Stomach (tissue), 9 donors: ENCODE data around the gene C11orf86. TPM values are rescaled to one million over a fixed set of nuclear protein-coding genes. Genes with fewer than 3 reads are reported as not detected.

ENCODE experiments used
- DNase-seq, 2 donors: peaks; one replicate each; pipeline versions ENCODE4 v3.0.0 to v3.0.0-alpha.2; 2013 to 2019
- H3K27ac ChIP-seq, 5 donors: fragments of 200-600 bp in 4 of 5; sonication (generic) in 4 of 5; one replicate each; pipeline ENCODE4 v1.5.1; 2013 to 2019; ENCODE audit warnings: mild to moderate bottlenecking in 1 of 5, moderate library complexity in 1 of 5
- H3K27me3 ChIP-seq, 3 donors: fragments of 200-600 bp; sonication (generic); one replicate each; pipeline ENCODE4 v1.5.1; 2017 to 2019; ENCODE audit warnings: mixed run types in 1 of 3
- H3K36me3 ChIP-seq, 4 donors: fragments of 200-600 bp; sonication (generic); 1 replicate in 3 of 4; 2 replicates in 1 of 4; pipeline ENCODE4 v1.5.1; 2016 to 2019
- H3K4me1 ChIP-seq, 4 donors: fragments of 200-600 bp; sonication (generic); one replicate each; pipeline ENCODE4 v1.5.1; 2016 to 2019
- H3K4me3 ChIP-seq, 4 donors: fragments of 200-600 bp; sonication (generic) in 3 of 4; one replicate each; pipeline ENCODE4 v1.5.1; 2016 to 2019; ENCODE audit warnings: mild to moderate bottlenecking in 1 of 4
- H3K9me3 ChIP-seq, 4 donors: fragments of 200-600 bp; sonication (generic); one replicate each; pipeline ENCODE4 v1.5.1; 2016 to 2019
- CTCF ChIP-seq, 7 experiments: fragments of 450-650 bp in 4 of 7; fragments of 200-600 bp in 3 of 7; sonication (generic) in 3 of 7; IDR thresholded peaks; one replicate each; pipeline ENCODE4 v1.5.1; 2016 to 2019; ENCODE audit warnings: antibody characterized with exemption in 7 of 7, control low read depth in 2 of 7, mild to moderate bottlenecking in 1 of 7
- EP300 ChIP-seq: sonication (generic); formaldehyde crosslinking; IDR thresholded peaks from one replicate; pipeline ENCODE4 v1.6.1; 2017; ENCODE audit warnings: antibody characterized with exemption
- POLR2A ChIP-seq, 4 donors: fragments of 450-650 bp; IDR thresholded peaks; one replicate each; pipeline ENCODE4 v1.6.1; 2016; ENCODE audit warnings: antibody characterized with exemption in 4 of 4, control low read depth in 2 of 4, mild to moderate bottlenecking in 1 of 4, moderate library complexity in 1 of 4
- POLR2AphosphoS5 ChIP-seq, 3 donors: sonication (generic); formaldehyde crosslinking; IDR thresholded peaks; one replicate each; pipeline ENCODE4 v1.6.1; 2016; ENCODE audit warnings: antibody characterized with exemption in 3 of 3
- WGBS, 5 donors: extraction: QIAGEN DNeasy Blood & Tissue Kit in 3 of 5; methylation state at CpG; one replicate each; pipeline versions ENCODE4 v1.1.5 to v1.1.7; 2013 to 2018; 5-methylcytosine and 5-hydroxymethylcytosine counted together
- intact Hi-C: fragments of 100-400 bp; cut with DNase I; formaldehyde crosslinking; loops from one replicate; pipeline ENCODE4 v1.15.1; 2023; ENCODE audit warnings: low total_unique reads
- polyA plus RNA-seq, 3 donors: library from polyadenylated mRNA; stranded (reverse); fragments of 200-250 nt; gene quantifications; one replicate each; pipeline ENCODE4 v1.2.3, GENCODE V29; 2013
- total RNA-seq, 5 donors: library from RNA; depleted of rRNA; stranded (reverse); fragments of >200 nt; gene quantifications; one replicate each; pipeline versions ENCODE4 v1.1.0 to v1.2.3, GENCODE V29; 2014 to 2016
- donor health status: healthy with polysubstance abuse.
- donor health status: Bipolar disorder and iron deficiency.
- donor health status: healthy.

The C11orf86 gene
- total and polyA plus RNA-seq, 8 donors = 0.37 to 2.9 (median 1.1) TPM; not detected in 5

GRCh38 chr11:67006029-67006884 is 31.2 kb downstream of the C11orf86 start:
- no peak overlapping the region for H3K4me3 ChIP-seq
- WGBS, 5 donors = 86 to 91% (median 89%) methylated on average over 14 of the region's 14 CpGs
- no peak overlapping the region for H3K27ac ChIP-seq
- no peaks in the 10 kb centered on the region for H3K27me3 ChIP-seq
- intact Hi-C loops = no loop called here
- TF ChIP-seq CTCF (IDR thresholded peaks at IDR 0.05) (no peak), POLR2AphosphoS5 (IDR thresholded peaks at IDR 0.05) (no peak), POLR2A (IDR thresholded peaks at IDR 0.05) (no peak), EP300 (no peak)
- H3K9me3 ChIP-seq = no peaks in the 10 kb centered on the region
- peaks cover 0 to 6% (median 0%) of the 10 kb centered on the region in 4 donors for H3K4me1 ChIP-seq
- no peak for DNase-seq
- H3K36me3 ChIP-seq = no peaks in the 10 kb centered on the region

DNA sequence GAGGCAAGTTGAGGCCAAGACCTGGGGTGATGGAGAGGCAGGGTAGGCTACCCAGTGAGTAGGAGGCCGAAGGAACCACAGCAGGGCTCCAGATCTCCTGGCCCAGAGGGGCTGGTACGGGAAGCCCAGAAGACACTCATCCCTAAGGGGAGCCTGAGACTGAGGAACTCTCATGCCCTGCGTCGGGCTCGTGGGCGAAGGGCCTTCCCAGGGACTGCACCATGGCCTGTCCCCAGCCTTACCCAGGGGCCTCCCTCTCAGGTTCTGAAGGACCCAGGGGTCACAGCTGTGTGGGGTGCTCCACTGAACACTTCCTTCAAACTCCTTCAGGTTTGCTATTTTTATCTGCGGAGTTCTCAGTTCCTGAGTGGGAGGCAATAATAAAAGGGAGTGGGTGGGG is 32.0 kb downstream of the C11orf86 start:
- H3K27ac ChIP-seq = no peak overlapping the region
- no peak for TF ChIP-seq POLR2A (IDR thresholded peaks at IDR 0.05)
- no peak for TF ChIP-seq EP300
- no peak for TF ChIP-seq CTCF (IDR thresholded peaks at IDR 0.05)
- no peak for TF ChIP-seq POLR2AphosphoS5 (IDR thresholded peaks at IDR 0.05)
- no peaks in the 10 kb centered on the region for H3K27me3 ChIP-seq
- H3K9me3 ChIP-seq = no peaks in the 10 kb centered on the region
- WGBS, 5 donors = 94 to 97% (median 95%) methylated on average over 7 of the region's 7 CpGs
- DNase-seq = no peak
- peaks cover 0 to 6% (median 0%) of the 10 kb centered on the region in 4 donors for H3K4me1 ChIP-seq
- H3K4me3 ChIP-seq = no peak overlapping the region
- intact Hi-C loops = no loop called here
- no peaks in the 10 kb centered on the region for H3K36me3 ChIP-seq

GRCh38 chr11:67010296-67010905 is 35.3 kb downstream of the C11orf86 start:
- Histone ChIP-seq H3K4me1 (peaks cover 0 to 6% (median 0%) of the 10 kb centered on the region in 4 donors), H3K27ac (no peak overlapping the region), H3K27me3 (no peaks in the 10 kb centered on the region), H3K4me3 (no peak overlapping the region), H3K36me3 (no peaks in the 10 kb centered on the region), H3K9me3 (no peaks in the 10 kb centered on the region)
- TF ChIP-seq CTCF (IDR thresholded peaks at IDR 0.05) = no peak
- no peak for TF ChIP-seq POLR2AphosphoS5 (IDR thresholded peaks at IDR 0.05)
- TF ChIP-seq EP300 = no peak
- TF ChIP-seq POLR2A (IDR thresholded peaks at IDR 0.05) = no peak
- intact Hi-C loops = no loop called here
- WGBS, 5 donors = 57 to 67% (median 62%) methylated on average over 6 to 7 of the region's 7 CpGs
- no peak for DNase-seq

- no peak overlapping the region for H3K4me3 ChIP-seq
- no peak for DNase-seq
- H3K9me3 ChIP-seq = no peaks in the 10 kb centered on the region
- TF ChIP-seq POLR2AphosphoS5 (IDR thresholded peaks at IDR 0.05) (no peak), POLR2A (IDR thresholded peaks at IDR 0.05) (no peak), CTCF (IDR thresholded peaks at IDR 0.05) (no peak), EP300 (no peak)
- 87 to 91% (median 88%) methylated on average over 11 of the region's 11 CpGs for WGBS, 5 donors
- no peak overlapping the region for H3K27ac ChIP-seq
- intact Hi-C loops = no loop called here
- H3K36me3 ChIP-seq = no peaks in the 10 kb centered on the region
- H3K27me3 ChIP-seq = no peaks in the 10 kb centered on the region
- peaks cover 0 to 6% (median 0%) of the 10 kb centered on the region in 4 donors for H3K4me1 ChIP-seq
Measured at GRCh38 chr11:67013511-67014045, 38.5 kb downstream of the C11orf86 start.
